ENCODE results near the gene NARF.

- TF ChIP-seq POLR2A (IDR thresholded peaks at IDR 0.05; ENCODE audit: low read depth, low read length), result no peak
- no peak for TF ChIP-seq POLR2AphosphoS5 (IDR thresholded peaks at IDR 0.05; ENCODE audit: low read depth, low read length)
- TF ChIP-seq TAF1 (IDR thresholded peaks at IDR 0.05; ENCODE audit: low read depth, low read length), result no peak
- no peak for TF ChIP-seq POU2F2 (IDR thresholded peaks at IDR 0.05; ENCODE audit: low read depth, low read length)
- no peak for TF ChIP-seq PAX5 (IDR thresholded peaks at IDR 0.05; ENCODE audit: insufficient read depth, low read length, severe bottlenecking)
Observed at GRCh38 chr17:82489851-82490511, 31.4 kb downstream of the NARF start.

Data from GM12891 (cell line).